ENCODE data around the gene FBXL12.
"Not testable (repeated sequence)": the region's sequence is repeated elsewhere in the genome, so short reads cannot be mapped to it uniquely, and the experiment has no call there.

FBXL12 gene

GRCh38 chr19:9827289-9828238, 8.7 kb upstream of the FBXL12 start, which contains the start of gene UBL5:
Gene UBL5, plus strand, starts transcription at chr19:9827918. Its CDS starts 420 bp downstream, at chr19:9828338.
- peak; percentile 95 for DNase-seq (ENCODE audit: low spot score)

GRCh38 chr19:9823816-9824215, 4.9 kb upstream of the FBXL12 start:
- in situ Hi-C loops (cut with MboI; ENCODE audit: low sequenced_read_pairs, unreplicated experiment), result no loop called here
- DNase-seq (ENCODE audit: low spot score), result no peak
- TF ChIP-seq, protein P1, sequence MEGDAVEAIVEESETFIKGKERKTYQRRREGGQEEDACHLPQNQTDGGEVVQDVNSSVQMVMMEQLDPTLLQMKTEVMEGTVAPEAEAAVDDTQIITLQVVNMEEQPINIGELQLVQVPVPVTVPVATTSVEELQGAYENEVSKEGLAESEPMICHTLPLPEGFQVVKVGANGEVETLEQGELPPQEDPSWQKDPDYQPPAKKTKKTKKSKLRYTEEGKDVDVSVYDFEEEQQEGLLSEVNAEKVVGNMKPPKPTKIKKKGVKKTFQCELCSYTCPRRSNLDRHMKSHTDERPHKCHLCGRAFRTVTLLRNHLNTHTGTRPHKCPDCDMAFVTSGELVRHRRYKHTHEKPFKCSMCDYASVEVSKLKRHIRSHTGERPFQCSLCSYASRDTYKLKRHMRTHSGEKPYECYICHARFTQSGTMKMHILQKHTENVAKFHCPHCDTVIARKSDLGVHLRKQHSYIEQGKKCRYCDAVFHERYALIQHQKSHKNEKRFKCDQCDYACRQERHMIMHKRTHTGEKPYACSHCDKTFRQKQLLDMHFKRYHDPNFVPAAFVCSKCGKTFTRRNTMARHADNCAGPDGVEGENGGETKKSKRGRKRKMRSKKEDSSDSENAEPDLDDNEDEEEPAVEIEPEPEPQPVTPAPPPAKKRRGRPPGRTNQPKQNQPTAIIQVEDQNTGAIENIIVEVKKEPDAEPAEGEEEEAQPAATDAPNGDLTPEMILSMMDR (IDR thresholded peaks at IDR 0.05; ENCODE audit: borderline replicate concordance, control extremely low read depth, extremely low read depth, insufficient read depth, missing control alignments), result no peak

More at GRCh38 chr19:9827289-9828238, 8.7 kb upstream of the FBXL12 start, which contains the start of gene UBL5:
- in situ Hi-C loops (cut with MboI; ENCODE audit: low sequenced_read_pairs, unreplicated experiment), result no loop called here
- TF ChIP-seq, protein P1 (IDR thresholded peaks at IDR 0.05; ENCODE audit: borderline replicate concordance, control extremely low read depth, extremely low read depth, insufficient read depth, missing control alignments), result no peak

- DNase-seq (ENCODE audit: low spot score); in situ Hi-C loops (cut with MboI; ENCODE audit: low sequenced_read_pairs, unreplicated experiment): not testable (repeated sequence)
These were observed 1.2 kb upstream of the FBXL12 start for GRCh38 chr19:9820034-9820433.

- in situ Hi-C loops (cut with MboI; ENCODE audit: low sequenced_read_pairs, unreplicated experiment), result no loop called here
- TF ChIP-seq, protein P1 (IDR thresholded peaks at IDR 0.05; ENCODE audit: borderline replicate concordance, control extremely low read depth, extremely low read depth, insufficient read depth, missing control alignments), result no peak
- no peak for DNase-seq (ENCODE audit: low spot score)
These were observed 674 bp upstream of the FBXL12 start for GRCh38 chr19:9819596-9819909.

- in situ Hi-C loops (cut with MboI; ENCODE audit: low sequenced_read_pairs, unreplicated experiment), result no loop called here
- TF ChIP-seq, protein P1 (IDR thresholded peaks at IDR 0.05; ENCODE audit: borderline replicate concordance, control extremely low read depth, extremely low read depth, insufficient read depth, missing control alignments), result no peak
- no peak for DNase-seq (ENCODE audit: low spot score)
These were observed 625 bp downstream of the FBXL12 start for GRCh38 chr19:9818175-9818733.

GRCh38 chr19:9811139-9811538, 7.7 kb downstream of the FBXL12 start:
- no peak for DNase-seq (ENCODE audit: low spot score)
- in situ Hi-C loops (cut with MboI; ENCODE audit: low sequenced_read_pairs, unreplicated experiment), result no loop called here
- TF ChIP-seq, protein P1 (IDR thresholded peaks at IDR 0.05; ENCODE audit: borderline replicate concordance, control extremely low read depth, extremely low read depth, insufficient read depth, missing control alignments), result no peak

Data from GM13976 (cell line).